Measurements from ENCODE around the gene ABCA9. TPM values are rescaled to one million over a fixed set of nuclear protein-coding genes. Genes with fewer than 3 reads are reported as not detected.

The ABCA9 gene
- total and polyA plus RNA-seq, 2 experiments from 2014 or later = not detected

- no peak overlapping the region for H3K4me3 ChIP-seq
- H3K9me3 Mint-ChIP-seq = 0 out of 3 replicates have a peak, but pooled peaks cover 3% of the 10 kb centered on the region
- H3K27ac ChIP-seq (ENCODE audit: low read depth) = no peak overlapping the region
- no peaks in the 10 kb centered on the region for H3K9me2 ChIP-seq (ENCODE audit: insufficient read depth)
- H3K79me2 ChIP-seq (replicated peaks; ENCODE audit: insufficient read depth) = no peaks in the 10 kb centered on the region
- TF ChIP-seq ZNF331 (CRISPR knock-in tag; IDR thresholded peaks at IDR 0.05; ENCODE audit: low read depth) = no peak
- ATAC-seq (no peak), DNase-seq (ENCODE audit: low spot score) (no peak)
- H3K4me1 ChIP-seq (ENCODE audit: insufficient read depth) = no peaks in the 10 kb centered on the region
- H3K4me3 Mint-ChIP-seq = no peak overlapping the region
- no peaks in the 10 kb centered on the region for H3K36me3 Mint-ChIP-seq (ENCODE audit: low read depth)
- H3K36me3 ChIP-seq (ENCODE audit: insufficient read depth) = no peaks in the 10 kb centered on the region
- no peaks in the 10 kb centered on the region for H3K27me3 ChIP-seq (ENCODE audit: insufficient read depth)
- H3F3A ChIP-seq (replicated peaks; ENCODE audit: low read depth) = no peaks in the 10 kb centered on the region
- H3K4me2 ChIP-seq = no peak overlapping the region
- H4K20me1 ChIP-seq (replicated peaks; ENCODE audit: insufficient read depth) = no peaks in the 10 kb centered on the region
- H3K27me3 Mint-ChIP-seq (ENCODE audit: insufficient read depth, low read depth, poor library complexity) = no peaks in the 10 kb centered on the region
- H3K27ac Mint-ChIP-seq = no peak overlapping the region
- H3K4me1 Mint-ChIP-seq = no peaks in the 10 kb centered on the region
- no peak overlapping the region for H2AFZ ChIP-seq
Measured at GRCh38 chr17:68939195-68939594, 121.5 kb downstream of the ABCA9 start.

- ATAC-seq = no peak
- H2AFZ ChIP-seq = no peak overlapping the region
- Mint-ChIP-seq H3K4me1 (no peaks in the 10 kb centered on the region), H3K27ac (no peak overlapping the region), H3K4me3 (no peak overlapping the region), H3K36me3 (ENCODE audit: low read depth) (no peaks in the 10 kb centered on the region), H3K9me3 (no peaks in the 10 kb centered on the region), H3K27me3 (ENCODE audit: insufficient read depth, low read depth, poor library complexity) (no peaks in the 10 kb centered on the region)
- H3K9me2 ChIP-seq (ENCODE audit: insufficient read depth) = no peaks in the 10 kb centered on the region
- no peak overlapping the region for H3K4me2 ChIP-seq
- no peak for TF ChIP-seq REST (IDR thresholded peaks at IDR 0.05; ENCODE audit: unreplicated experiment)
- no peak for TF ChIP-seq STAT1 (IDR thresholded peaks at IDR 0.05; ENCODE audit: unreplicated experiment)
- no peak for TF ChIP-seq NANOG (IDR thresholded peaks at IDR 0.05; ENCODE audit: borderline replicate concordance)
- TF ChIP-seq ETS1 (IDR thresholded peaks at IDR 0.05) = no peak
- no peak for TF ChIP-seq CTCF (conservative IDR thresholded peaks at IDR 0.05; ENCODE audit: low read depth in 2 of 2)
- TF ChIP-seq CREB1 (CRISPR knock-in tag; IDR thresholded peaks at IDR 0.05; ENCODE audit: low read depth) = no peak
- TF ChIP-seq POLR2AphosphoS5 (IDR thresholded peaks at IDR 0.05; ENCODE audit: low read depth) = no peak
- DNase-seq (ENCODE audit: low spot score) = no peak
- no peaks in the 10 kb centered on the region for H3F3A ChIP-seq (replicated peaks; ENCODE audit: low read depth)
- no peaks in the 10 kb centered on the region for H3K27me3 ChIP-seq (ENCODE audit: insufficient read depth)
- no peaks in the 10 kb centered on the region for H3K79me2 ChIP-seq (replicated peaks; ENCODE audit: insufficient read depth)
- H4K20me1 ChIP-seq (replicated peaks; ENCODE audit: insufficient read depth) = no peaks in the 10 kb centered on the region
- H3K27ac ChIP-seq (ENCODE audit: low read depth) = no peak overlapping the region
- no peaks in the 10 kb centered on the region for H3K36me3 ChIP-seq (ENCODE audit: insufficient read depth)
- H3K4me3 ChIP-seq = no peak overlapping the region
- no peaks in the 10 kb centered on the region for H3K4me1 ChIP-seq (ENCODE audit: insufficient read depth)
Measured at GRCh38 chr17:68937890-68938514, 122.7 kb downstream of the ABCA9 start.
